NCI-H1105 treated with DMSO at 0.1 percent for 48 hours (cell line): ENCODE measurements around the gene CARD18.

Source experiments
- DNase-seq: peaks from one replicate; lab custom pipeline; 2025; lab: John Stamatoyannopoulos, UW

CARD18 gene, protein sequence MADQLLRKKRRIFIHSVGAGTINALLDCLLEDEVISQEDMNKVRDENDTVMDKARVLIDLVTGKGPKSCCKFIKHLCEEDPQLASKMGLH

DNA sequence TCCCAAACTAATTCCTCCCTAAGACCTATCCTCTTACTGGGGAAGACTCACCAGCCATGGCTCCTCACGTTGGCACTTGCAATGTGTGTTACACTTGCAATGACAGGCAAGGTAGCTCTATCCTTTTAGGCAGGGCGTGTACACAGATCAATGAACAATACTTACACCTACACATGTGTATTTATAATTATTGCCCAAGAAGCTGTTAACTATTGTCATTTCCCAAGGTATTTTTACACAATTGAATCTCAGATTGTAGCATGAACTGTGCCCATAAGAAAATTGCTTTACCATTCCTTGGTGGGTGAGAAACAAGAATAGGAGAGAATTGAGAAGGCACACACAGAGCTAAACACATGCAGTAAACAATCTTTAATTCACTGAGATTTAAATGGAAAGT is at the start of gene CARD18:
Gene CARD18, minus strand, starts transcription at position 101 of the 400 bp plus-strand sequence. Its CDS starts 43 bp downstream, at position 58.
- DNase-seq: no peak

- no peak for DNase-seq
Observed at GRCh38 chr11:105183987-105184386, 44.4 kb upstream of the CARD18 start.

- DNase-seq: no peak
Observed at GRCh38 chr11:105183426-105183825, 43.9 kb upstream of the CARD18 start.

GRCh38 chr11:105181521-105181920 is 42.0 kb upstream of the CARD18 start:
- DNase-seq: no peak

- no peak for DNase-seq
Observed at GRCh38 chr11:105181100-105181499, 41.5 kb upstream of the CARD18 start.

DNA sequence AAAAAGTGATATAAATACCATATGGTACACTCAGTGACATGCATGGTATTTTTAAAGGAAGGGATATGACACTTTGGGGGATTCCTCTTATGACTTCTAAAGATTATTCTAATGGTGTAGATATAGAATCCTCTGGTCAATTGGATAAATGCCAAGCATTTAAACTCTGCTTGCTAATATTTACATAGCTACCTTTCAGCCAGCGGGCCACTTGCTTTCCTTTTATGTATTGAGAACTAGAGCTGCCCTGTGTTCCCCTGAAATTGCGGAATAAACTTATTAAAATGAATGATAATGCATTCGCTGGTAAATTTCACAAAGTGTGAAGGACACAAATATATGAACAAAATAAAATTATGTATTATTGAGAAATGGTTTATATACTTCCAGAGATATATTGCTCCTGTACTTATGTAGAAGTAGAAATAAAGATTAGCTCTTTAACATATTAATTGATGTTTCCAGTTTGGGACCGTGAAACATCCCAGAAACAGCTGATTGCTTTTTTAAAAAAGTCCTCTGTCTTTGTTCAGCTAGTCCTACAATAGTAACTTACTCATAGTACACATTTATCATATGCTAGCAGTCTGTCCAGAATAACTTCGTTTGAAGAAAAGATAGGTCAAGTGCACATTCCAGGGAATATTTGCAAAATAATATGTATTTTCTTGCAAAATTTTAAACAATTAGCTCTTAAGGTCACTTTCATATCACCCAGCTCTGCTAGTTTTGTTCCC is 40.1 kb upstream of the CARD18 start:
- peak; percentile 34 for DNase-seq

- DNase-seq: no peak
Observed at GRCh38 chr11:105177658-105178057, 38.1 kb upstream of the CARD18 start.

- DNase-seq: no peak
Observed at GRCh38 chr11:105168457-105168856, 28.9 kb upstream of the CARD18 start.

DNA sequence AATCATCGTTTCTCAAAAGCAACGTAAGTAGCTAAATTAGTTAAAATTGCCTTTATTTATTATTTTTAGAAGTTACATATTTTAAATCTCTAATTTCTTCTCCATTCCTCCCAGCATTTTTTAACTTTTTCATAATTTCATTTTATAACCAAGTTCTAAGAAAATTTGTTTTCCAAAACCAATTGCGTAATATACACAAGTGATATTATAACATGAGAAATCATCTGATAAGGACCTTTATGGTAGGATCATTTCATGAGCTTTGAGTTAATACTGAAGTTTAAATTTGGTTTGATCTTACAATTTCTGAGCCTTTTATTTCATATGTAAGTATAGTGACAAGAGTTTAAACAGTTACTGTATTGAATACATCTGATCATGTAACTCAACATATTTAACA is 27.7 kb upstream of the CARD18 start:
- DNase-seq: no peak

GRCh38 chr11:105164208-105164607 is 24.6 kb upstream of the CARD18 start:
- no peak for DNase-seq

GRCh38 chr11:105162506-105162905 is 22.9 kb upstream of the CARD18 start:
- no peak for DNase-seq

GRCh38 chr11:105158436-105158835 is 18.9 kb upstream of the CARD18 start:
- DNase-seq: no peak

DNA sequence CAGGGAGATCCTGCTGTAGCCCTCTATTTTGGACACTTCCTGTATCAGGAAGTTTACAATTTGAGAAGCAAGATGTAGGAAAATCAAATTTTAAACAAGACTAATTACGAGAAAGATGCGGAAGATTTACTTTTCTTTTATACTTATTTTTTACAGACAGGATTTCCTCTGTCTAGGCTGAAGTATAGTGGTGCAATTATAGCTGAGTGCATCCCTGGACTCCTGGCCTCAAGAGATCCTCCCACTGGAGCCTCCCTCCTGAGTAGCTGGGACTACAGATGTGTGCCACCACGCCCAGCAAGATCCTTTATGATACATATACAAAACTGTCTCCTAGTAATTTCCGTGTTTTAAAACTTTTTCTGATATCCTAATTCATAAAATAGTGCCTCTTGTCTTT is 17.2 kb upstream of the CARD18 start:
- DNase-seq: no peak

DNA sequence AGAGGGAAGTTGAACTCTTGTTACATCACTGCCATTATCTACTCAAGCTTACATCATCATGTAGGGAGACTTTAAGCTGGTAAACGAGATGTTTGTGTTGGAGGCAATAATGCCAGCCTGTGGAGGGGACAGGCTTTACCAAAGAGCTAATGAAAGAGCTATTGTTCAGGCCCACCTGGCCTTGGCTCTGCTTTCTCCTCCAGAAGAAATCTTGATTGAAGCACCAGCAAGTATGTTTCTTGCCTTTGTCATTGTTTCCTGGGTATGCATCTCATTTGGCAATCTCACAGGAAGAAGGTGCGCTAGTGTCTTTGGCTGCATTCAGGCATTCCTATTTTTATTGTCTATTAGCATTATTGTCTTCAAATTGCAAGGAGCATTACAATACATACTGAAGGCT is 16.7 kb upstream of the CARD18 start:
- DNase-seq: no peak

GRCh38 chr11:105155679-105156078 is 16.1 kb upstream of the CARD18 start:
- DNase-seq: no peak

DNA sequence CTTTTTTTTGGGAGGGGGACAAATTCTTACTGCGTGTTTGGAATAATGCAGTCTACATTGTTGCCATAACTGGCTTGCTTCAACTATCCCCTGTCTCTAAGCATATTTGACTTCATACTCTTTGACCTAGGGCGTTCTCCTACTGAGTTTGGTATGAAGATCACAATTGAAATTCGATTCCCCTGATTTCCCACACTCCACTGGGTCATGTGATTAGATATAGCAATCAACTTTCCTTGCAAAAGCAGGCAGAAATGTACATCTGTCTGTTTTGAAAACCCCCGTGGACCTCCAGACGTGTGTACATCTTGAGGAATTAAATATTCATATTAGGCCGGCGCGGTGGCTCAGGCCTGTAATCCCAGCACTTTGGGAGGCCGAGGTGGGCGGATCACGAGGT is 13.8 kb upstream of the CARD18 start:
- no peak for DNase-seq

DNA sequence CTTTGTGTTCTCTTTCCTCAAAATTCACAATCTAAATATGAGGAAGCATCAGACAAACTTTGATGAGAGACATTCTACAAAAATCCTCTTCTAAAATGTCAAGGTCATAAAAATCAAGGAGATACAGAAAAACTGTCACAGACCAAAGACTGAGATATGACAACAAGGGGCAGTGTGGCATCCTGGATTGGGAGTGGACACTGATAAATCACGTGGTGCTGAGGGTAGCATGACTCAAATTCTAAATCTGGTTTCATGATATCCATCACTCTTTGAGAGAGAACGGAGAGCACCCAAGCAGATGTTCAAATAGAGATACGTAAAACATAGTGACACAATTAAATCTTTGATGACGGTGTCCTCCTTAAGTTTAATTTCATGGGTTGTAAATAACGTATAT is 13.0 kb upstream of the CARD18 start:
- no peak for DNase-seq

DNA sequence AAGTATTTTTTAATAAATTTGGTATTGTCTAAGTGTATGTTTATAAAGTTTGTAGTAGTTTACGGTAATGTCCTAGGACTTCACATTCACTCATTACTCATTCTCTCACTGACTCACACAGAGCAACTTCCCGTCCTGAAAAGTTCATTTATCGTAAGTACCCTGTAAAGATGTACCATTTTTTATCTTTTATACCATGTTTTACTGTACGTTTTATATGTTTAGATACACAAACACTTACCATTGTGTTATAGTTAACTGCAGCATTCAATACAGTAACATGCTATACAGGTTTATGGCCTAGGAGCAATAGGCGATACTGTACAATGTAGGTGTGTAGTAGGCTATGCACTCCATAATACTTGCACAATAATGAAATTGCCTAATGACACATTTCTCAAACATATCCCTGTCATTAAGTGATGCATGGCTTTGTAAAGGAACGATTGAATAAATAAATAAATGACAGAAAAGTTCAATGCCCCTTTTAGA is 12.5 kb upstream of the CARD18 start:
- DNase-seq: no peak

DNA sequence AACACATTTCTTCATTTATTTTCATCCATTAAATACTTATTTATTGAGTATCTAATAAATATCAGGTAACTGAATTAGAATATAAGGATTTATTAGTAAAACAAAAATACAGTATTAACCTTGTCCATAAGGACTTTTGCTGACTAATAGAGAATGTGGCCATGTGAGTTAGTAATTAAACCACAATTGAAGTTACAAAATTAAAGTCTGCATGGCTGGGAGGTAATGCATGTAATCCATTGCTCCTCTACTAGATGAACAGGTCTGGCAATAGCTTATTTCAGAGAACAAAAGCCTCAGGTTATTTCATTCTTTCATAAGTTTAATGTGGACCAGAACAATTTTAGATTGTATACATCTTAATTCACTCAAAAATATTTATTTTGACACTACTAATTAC is 9.9 kb upstream of the CARD18 start:
- no peak for DNase-seq

GRCh38 chr11:105148241-105148640 is 8.7 kb upstream of the CARD18 start:
- DNase-seq: no peak

DNA sequence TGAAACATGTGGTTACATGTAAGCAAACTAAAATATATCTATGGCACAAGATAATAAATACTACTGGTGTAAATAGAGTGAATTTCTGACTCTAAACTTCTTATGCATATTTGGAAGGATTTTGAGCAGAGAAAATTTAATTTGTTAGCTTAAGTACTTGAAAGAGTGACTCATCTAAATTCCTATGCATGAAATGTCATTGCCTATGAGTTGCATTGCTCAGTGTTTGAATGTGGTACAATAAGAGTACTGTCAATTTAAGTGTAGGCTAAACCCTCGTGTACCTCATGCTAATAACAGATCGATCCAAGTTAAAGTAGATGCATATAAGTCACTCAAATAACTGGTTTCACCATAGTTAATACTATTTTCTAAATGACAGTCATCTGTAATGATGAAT is 5.3 kb upstream of the CARD18 start:
- DNase-seq: no peak

DNA sequence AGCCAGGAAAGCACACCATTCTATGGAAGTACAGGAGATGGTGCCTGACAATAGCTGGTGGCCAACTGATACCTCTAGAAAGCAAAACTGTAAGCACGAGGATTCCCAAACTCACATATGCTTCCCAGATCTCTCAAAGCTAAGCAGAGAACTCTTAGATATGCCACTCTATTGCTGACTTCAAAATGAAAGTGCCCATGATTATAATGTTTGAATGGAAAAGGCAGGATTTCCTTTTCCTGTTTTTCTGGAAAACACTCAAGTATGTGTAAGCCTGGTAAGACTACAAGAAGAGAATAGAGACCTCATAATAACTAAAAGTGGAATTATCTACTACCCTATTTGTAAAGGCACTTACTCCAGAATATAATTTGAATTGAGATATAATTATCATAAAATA is 2.6 kb upstream of the CARD18 start:
- DNase-seq: no peak

DNA sequence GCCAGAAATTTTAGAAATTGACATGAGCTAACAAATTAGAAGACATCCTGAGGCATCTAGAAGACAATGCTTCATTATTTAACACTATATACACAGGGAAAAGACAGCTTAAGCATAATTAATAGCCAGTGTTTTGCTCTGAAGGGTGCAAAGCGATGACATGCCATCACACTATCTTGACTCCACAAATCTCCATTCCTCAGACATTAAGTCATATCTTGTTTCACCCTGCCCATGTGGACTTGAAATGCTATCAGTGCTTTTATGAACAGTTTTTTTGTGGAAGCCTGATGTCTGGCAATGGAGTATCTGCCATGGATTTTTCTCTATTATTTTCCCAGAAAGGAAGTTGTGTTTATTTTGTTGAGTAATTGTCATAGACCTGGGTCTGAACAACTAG is 2.3 kb downstream of the CARD18 start:
- no peak for DNase-seq

GRCh38 chr11:105135883-105136282 is 3.7 kb downstream of the CARD18 start:
- no peak for DNase-seq
